Upper lobe of left lung (tissue), 4 donors: Measurements from ENCODE around the gene MRPL11.
"Not testable (repeated sequence)": the region's sequence is repeated elsewhere in the genome, so short reads cannot be mapped to it uniquely, and the experiment has no call there.

Experiments used
- EP300 ChIP-seq, 4 donors: sonication (generic); formaldehyde crosslinking; IDR thresholded peaks; one replicate each; pipeline ENCODE4 v1.5.1; 2017; ENCODE audit warnings: antibody characterized with exemption in 4 of 4, control low read depth in 2 of 4
- POLR2A ChIP-seq, 4 donors: fragments of 450-650 bp; IDR thresholded peaks; one replicate each; pipeline ENCODE4 v1.5.1; 2016 to 2017; ENCODE audit warnings: antibody characterized with exemption in 4 of 4, mild to moderate bottlenecking in 2 of 4
- POLR2AphosphoS5 ChIP-seq, 2 donors: sonication (generic); formaldehyde crosslinking; IDR thresholded peaks; one replicate each; pipeline ENCODE4 v1.5.1; 2017; ENCODE audit warnings: antibody characterized with exemption in 2 of 2
- TF ChIP-seq, protein P1 (sequence below), 6 experiments: fragments of 450-650 bp in 4 of 6; fragments of 200-600 bp in 2 of 6; sonication (generic) in 2 of 6; IDR thresholded peaks; one replicate each; pipeline ENCODE4 v1.5.1; 2016 to 2019; ENCODE audit warnings: antibody characterized with exemption in 6 of 6

DNA sequence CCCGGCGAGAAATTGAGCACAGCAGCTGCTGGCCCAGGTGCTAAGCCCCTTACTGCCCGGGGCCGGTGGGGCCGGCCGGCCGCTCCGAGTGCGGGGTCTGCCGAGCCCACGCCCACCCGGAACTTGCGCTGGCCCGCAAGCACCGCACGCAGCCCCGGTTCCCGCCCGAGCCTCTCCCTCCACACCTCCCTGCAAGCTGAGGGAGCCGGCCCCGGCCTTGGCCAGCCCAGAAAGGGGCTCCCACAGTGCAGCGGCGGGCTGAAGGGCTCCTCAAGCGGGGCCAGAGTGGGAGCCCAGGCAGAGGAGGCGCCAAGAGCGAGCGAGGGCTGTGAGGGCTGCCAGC lies 2.3 kb upstream of the MRPL11 start:
- TF ChIP-seq POLR2AphosphoS5, POLR2A, EP300 (IDR thresholded peaks at IDR 0.05): not testable (repeated sequence)
- TF ChIP-seq, protein P1, sequence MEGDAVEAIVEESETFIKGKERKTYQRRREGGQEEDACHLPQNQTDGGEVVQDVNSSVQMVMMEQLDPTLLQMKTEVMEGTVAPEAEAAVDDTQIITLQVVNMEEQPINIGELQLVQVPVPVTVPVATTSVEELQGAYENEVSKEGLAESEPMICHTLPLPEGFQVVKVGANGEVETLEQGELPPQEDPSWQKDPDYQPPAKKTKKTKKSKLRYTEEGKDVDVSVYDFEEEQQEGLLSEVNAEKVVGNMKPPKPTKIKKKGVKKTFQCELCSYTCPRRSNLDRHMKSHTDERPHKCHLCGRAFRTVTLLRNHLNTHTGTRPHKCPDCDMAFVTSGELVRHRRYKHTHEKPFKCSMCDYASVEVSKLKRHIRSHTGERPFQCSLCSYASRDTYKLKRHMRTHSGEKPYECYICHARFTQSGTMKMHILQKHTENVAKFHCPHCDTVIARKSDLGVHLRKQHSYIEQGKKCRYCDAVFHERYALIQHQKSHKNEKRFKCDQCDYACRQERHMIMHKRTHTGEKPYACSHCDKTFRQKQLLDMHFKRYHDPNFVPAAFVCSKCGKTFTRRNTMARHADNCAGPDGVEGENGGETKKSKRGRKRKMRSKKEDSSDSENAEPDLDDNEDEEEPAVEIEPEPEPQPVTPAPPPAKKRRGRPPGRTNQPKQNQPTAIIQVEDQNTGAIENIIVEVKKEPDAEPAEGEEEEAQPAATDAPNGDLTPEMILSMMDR (IDR thresholded peaks at IDR 0.05), result not testable (repeated sequence)
